Measurements from ENCODE around the gene MPST.
"Not testable (repeated sequence)": the region's sequence is repeated elsewhere in the genome, so short reads cannot be mapped to it uniquely, and the experiment has no call there.

Gene MPST

DNA sequence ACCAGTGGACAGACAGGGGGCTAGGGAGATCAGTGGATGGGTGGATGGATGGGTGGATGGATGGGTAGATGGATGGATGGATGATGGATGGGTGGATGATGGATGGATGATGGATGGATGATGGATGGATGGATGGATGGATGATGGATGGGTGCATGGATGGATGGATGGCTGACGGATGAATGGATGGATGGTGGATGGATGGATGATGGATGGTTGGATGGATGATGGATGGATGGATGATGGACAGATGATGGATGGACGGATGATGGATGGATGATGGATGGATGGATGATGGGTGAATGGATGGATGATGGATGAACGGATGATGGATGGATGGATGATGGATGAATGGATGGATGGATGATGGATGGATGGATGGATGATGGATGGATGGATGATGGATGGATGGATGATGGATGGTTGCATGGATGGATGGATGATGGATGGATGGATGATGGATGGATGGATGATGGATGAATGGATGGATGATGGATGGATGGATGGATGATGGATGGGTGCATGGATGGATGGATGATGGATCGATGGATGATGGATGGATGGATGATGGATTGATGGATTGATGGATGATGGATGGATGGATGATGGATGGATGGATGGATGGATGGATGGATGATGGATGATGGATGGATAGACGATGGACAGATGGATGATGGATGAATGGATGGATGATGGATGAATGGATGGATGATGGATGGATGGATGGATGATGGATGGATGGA lies 52.5 kb downstream of the MPST start:
- H3K36me3 ChIP-seq (replicated peaks); in situ Hi-C loops (cut with MboI; ENCODE audit: low sequenced_read_pairs); DNase-seq (ENCODE audit: low spot score in 2 of 2); H3K4me3 ChIP-seq; H3K4me1 ChIP-seq; H3K9me3 ChIP-seq: not testable (repeated sequence)
- H3K27me3 ChIP-seq (ENCODE audit: low read depth) = peaks cover 28% of the 10 kb centered on the region

DNA sequence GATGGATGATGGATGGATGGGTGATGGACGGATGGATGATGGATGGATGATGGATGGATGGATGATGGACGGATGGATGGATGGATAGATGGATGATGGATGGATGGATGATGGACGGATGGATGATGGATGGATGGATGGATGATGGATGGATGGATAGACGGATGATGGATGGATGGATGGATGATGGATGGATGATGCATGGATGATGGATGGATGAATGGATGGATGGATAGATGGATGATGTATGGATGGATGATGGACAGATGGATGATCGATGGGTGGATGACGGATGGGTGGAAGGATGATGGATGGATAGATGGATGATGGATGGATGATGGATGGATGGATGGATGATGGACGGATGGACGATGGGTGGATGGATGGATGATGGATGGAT lies 53.1 kb downstream of the MPST start:
- Histone ChIP-seq H3K36me3 (replicated peaks) (no peaks in the 10 kb centered on the region), H3K4me1 (no peaks in the 10 kb centered on the region), H3K9me3 (no peaks in the 10 kb centered on the region), H3K4me3 (no peak overlapping the region), H3K27me3 (ENCODE audit: low read depth) (peaks cover 31% of the 10 kb centered on the region)
- DNase-seq (ENCODE audit: low spot score in 2 of 2) = no peak
- in situ Hi-C loops (cut with MboI; ENCODE audit: low sequenced_read_pairs) = no loop called here

DNA sequence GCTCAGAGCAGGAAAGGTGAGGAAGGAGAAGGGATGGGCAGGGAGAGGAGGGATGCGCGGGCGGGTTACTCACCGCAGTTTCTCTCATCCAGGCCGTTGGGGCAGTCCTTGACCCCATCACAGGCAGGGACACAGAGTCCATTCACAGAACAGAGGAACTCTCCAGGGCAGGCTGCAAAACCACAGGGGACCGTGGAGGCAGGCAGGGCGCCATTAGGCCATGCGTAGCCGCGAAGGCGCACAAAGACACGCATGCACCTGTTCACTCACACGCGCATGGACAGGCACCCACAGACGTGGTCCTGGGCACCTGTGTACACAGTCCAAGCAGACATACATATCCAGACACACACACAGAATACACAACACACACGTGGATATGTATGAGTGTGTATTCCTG lies 55.0 kb downstream of the MPST start:
- Histone ChIP-seq H3K4me3 (no peak overlapping the region), H3K9me3 (no peaks in the 10 kb centered on the region), H3K4me1 (no peaks in the 10 kb centered on the region), H3K27me3 (ENCODE audit: low read depth) (peaks cover 38% of the 10 kb centered on the region), H3K36me3 (replicated peaks) (no peaks in the 10 kb centered on the region)
- in situ Hi-C loops (cut with MboI; ENCODE audit: low sequenced_read_pairs) = no loop called here
- DNase-seq (ENCODE audit: low spot score in 2 of 2) = no peak

DNA sequence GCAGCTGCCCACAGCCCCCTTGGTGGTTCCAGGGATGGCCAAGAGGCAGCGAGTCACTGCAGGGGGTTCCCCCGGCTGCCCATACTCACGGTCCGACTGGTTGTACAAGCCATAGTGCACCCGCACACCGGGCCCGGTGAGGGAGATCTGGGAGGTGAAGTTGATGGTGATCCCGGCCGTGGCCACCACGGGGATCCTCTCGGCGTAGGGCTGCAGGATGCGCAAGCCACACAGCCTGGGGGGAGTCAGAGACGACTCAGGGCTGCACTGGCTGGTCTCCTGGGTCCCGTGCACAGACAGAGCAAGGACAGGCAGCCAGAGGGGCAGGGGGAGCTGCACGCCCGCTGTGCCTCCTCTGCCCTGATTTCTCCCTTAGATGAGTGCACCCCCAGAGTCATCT lies 55.5 kb downstream of the MPST start:
- no peaks in the 10 kb centered on the region for H3K36me3 ChIP-seq (replicated peaks)
- in situ Hi-C loops (cut with MboI; ENCODE audit: low sequenced_read_pairs) = no loop called here
- peaks cover 43% of the 10 kb centered on the region for H3K27me3 ChIP-seq (ENCODE audit: low read depth)
- no peak for DNase-seq (ENCODE audit: low spot score in 2 of 2)
- no peaks in the 10 kb centered on the region for H3K4me1 ChIP-seq
- H3K9me3 ChIP-seq = no peaks in the 10 kb centered on the region
- H3K4me3 ChIP-seq = no peak overlapping the region

DNA sequence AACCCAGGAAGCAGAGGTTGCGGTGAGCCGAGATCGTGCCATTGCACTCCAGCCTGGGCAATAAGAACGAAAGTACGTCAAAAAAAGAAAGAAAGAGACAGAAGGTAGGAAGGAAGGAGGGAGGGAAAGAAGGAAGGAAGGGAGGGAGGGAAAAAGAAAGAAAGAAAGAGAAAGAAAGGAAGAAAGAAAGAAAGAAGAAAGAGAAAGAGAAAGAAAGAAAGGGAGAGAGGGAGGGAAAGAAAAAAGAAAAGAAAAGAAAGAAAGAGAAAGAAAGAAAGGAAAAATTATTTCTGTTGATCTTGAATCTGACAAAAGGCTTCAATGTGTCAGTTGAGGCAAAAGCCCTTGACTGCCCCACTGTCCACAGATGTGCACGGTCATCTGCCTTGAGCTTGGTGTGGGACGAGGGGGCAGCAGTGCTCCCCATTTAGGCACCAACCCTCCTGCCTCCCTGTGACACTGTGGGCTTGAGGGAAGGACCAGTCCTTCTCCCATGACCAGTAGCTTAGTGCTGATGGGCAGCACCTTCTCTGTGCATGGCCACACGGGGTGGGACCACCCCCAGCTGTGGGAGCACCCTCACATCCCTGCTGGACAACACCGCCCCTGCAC lies 56.4 kb downstream of the MPST start:
- DNase-seq (ENCODE audit: low spot score in 2 of 2) = no peak
- Histone ChIP-seq H3K9me3 (no peaks in the 10 kb centered on the region), H3K4me1 (no peaks in the 10 kb centered on the region), H3K4me3 (no peak overlapping the region), H3K36me3 (replicated peaks) (no peaks in the 10 kb centered on the region), H3K27me3 (ENCODE audit: low read depth) (peaks cover 45% of the 10 kb centered on the region)
- in situ Hi-C loops (cut with MboI; ENCODE audit: low sequenced_read_pairs) = no loop called here

DNA sequence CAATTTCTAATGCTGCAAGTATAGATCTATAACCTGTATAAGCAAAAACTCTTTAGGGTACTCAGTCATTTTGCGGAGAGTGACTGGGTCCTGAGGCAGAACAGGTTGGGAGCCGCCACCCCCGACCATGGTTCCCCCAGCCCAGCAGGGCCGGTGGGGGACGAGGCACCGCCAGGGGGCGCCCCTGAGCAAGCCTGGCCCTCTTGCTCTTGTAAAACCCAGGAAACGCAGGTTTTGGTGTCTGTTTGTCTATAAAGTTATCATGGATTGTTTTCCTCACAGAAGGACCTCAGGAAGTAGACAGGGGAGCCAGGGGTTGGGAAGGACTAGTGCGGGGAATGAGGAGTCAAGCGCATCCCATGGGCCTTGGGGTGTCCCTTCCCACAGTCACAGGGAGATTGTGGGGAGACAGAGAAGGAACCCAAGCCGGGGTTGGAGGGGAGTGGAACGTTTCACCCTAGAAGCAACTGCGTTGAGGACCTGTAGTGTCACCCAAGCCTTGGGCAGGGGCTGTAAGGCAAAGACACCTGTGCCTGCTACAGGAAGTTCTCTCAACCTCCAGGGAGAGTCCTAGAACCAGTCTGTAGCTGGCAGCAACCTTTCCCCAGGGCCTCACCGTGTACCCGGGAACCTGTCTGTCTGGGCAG lies 58.4 kb downstream of the MPST start:
- Histone ChIP-seq H3K4me1 (no peaks in the 10 kb centered on the region), H3K27me3 (ENCODE audit: low read depth) (peaks cover 45% of the 10 kb centered on the region), H3K36me3 (replicated peaks) (no peaks in the 10 kb centered on the region), H3K4me3 (no peak overlapping the region), H3K9me3 (no peaks in the 10 kb centered on the region)
- in situ Hi-C loops (cut with MboI; ENCODE audit: low sequenced_read_pairs) = no loop called here
- peak; percentile 6 to 84 for DNase-seq (ENCODE audit: low spot score in 2 of 2)

DNA sequence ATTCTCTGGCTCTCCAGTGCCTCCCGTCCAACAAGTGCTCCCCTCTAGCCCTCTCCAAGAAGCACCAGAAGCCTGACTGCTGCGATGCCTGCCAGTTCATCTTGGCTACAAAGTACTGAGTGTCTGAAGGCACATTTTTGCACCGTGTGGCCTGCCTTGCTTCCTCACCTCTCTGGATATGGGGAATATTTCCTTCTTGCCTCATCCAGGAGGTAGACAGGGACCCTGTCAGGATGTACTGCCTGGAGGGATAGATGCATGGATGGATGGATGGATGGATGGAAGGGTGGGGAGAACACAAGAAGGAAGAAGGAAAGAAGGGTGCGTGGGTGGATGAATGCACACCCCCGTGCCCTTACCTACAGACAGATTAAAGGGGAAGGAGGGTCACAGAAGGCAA lies 59.6 kb downstream of the MPST start:
- DNase-seq (ENCODE audit: low spot score in 2 of 2) = no peak
- no peaks in the 10 kb centered on the region for H3K36me3 ChIP-seq (replicated peaks)
- in situ Hi-C loops (cut with MboI; ENCODE audit: low sequenced_read_pairs) = no loop called here
- no peaks in the 10 kb centered on the region for H3K4me1 ChIP-seq
- no peak overlapping the region for H3K4me3 ChIP-seq
- H3K27me3 ChIP-seq (ENCODE audit: low read depth) = peaks cover 43% of the 10 kb centered on the region
- H3K9me3 ChIP-seq = no peaks in the 10 kb centered on the region

Measured in HAP-1 (cell line).